Hepatocyte (in vitro differentiated cells): ENCODE data around the gene DTNBP1. TPM values are rescaled to one million over a fixed set of nuclear protein-coding genes. Genes with fewer than 3 reads are reported as not detected.

ENCODE experiments used
- DNase-seq: peaks from one replicate; pipeline ENCODE4 v3.0.0-alpha.2; 2016; ENCODE audit warnings: low spot score
- H2AFZ ChIP-seq: fragments of 200-600 bp; sonication (generic); 2 replicates; pipeline ENCODE4 v1.6.0; 2016; ENCODE audit warnings: antibody characterized with exemption, mild to moderate bottlenecking
- H3K27ac ChIP-seq: fragments of 200-600 bp; sonication (generic); 2 replicates; pipeline ENCODE4 v1.5.1; 2016; ENCODE audit warnings: mild to moderate bottlenecking
- H3K27me3 ChIP-seq: fragments of 200-600 bp; sonication (generic); 2 replicates; pipeline ENCODE4 v1.6.1; 2016
- H3K36me3 ChIP-seq: fragments of 200-600 bp; sonication (generic); replicated peaks from 2 replicates; pipeline ENCODE4 v1.5.1; 2016; ENCODE audit warnings: low read depth; ENCODE audit not compliant: insufficient read depth
- H3K4me1 ChIP-seq: fragments of 200-600 bp; sonication (generic); 2 replicates; pipeline ENCODE4 v1.5.1; 2016; ENCODE audit warnings: mild to moderate bottlenecking, moderate library complexity; ENCODE audit not compliant: insufficient read depth
- H3K4me2 ChIP-seq: fragments of 200-600 bp; sonication (generic); 2 replicates; pipeline ENCODE4 v1.6.0; 2016
- H3K4me3 ChIP-seq: fragments of 200-600 bp; sonication (generic); 2 replicates; pipeline ENCODE4 v1.5.1; 2016; ENCODE audit warnings: mild to moderate bottlenecking
- H3K79me2 ChIP-seq: fragments of 200-600 bp; sonication (generic); 2 replicates; pipeline ENCODE4 v1.6.0; 2017; ENCODE audit warnings: mild to moderate bottlenecking
- H3K9me2 ChIP-seq: fragments of 200-600 bp; sonication (generic); replicated peaks from 2 replicates; pipeline ENCODE4 v1.6.0; 2017; ENCODE audit warnings: mild to moderate bottlenecking; ENCODE audit not compliant: insufficient read depth
- H3K9me3 ChIP-seq: fragments of 200-600 bp; sonication (generic); 2 replicates; pipeline ENCODE4 v1.5.1; 2016; ENCODE audit warnings: low read depth, mild to moderate bottlenecking
- H4K20me1 ChIP-seq: fragments of 200-600 bp; sonication (generic); 2 replicates; pipeline ENCODE4 v1.6.0; 2016; ENCODE audit warnings: mild to moderate bottlenecking; ENCODE audit not compliant: insufficient read depth, poor library complexity, severe bottlenecking
- EZH2 ChIP-seq: fragments of 200-600 bp; sonication (generic); IDR thresholded peaks from 2 replicates; pipeline ENCODE4 v1.6.1; 2016; ENCODE audit warnings: antibody characterized with exemption, mild to moderate bottlenecking, borderline replicate concordance
- EZH2phosphoT487 ChIP-seq: fragments of 200-600 bp; sonication (generic); IDR thresholded peaks from one replicate; pipeline ENCODE4 v1.6.1; 2018; ENCODE audit warnings: antibody characterized with exemption, mild to moderate bottlenecking, low read depth, moderate library complexity; ENCODE audit not compliant: unreplicated experiment, severe bottlenecking
- WGBS: methylation state at CpG from one replicate; pipeline ENCODE4 v1.1.6; 2016; ENCODE audit warnings: low lambda C conversion rate; ENCODE audit errors: missing lambda C conversion rate; 5-methylcytosine and 5-hydroxymethylcytosine counted together
- polyA plus RNA-seq: library from polyadenylated mRNA; unstranded; fragments of >200 nt; fragmentation: Nextera tagmentation; extraction: Ambion mirVana; gene quantifications from 2 replicates; pipeline ENCODE4 v1.2.1, GENCODE V29; 2016
- total RNA-seq: library from RNA; depleted of rRNA; stranded (reverse); fragments of >200 nt; gene quantifications from 2 replicates; pipeline ENCODE4 v1.2.3, GENCODE V29; 2014
- TF ChIP-seq, protein P1 (sequence below): fragments of 200-600 bp; sonication (generic); IDR thresholded peaks from 2 replicates; pipeline ENCODE4 v1.5.1; 2016; ENCODE audit warnings: antibody characterized with exemption, mild to moderate bottlenecking; ENCODE audit not compliant: poor library complexity

The DTNBP1 gene
- total and polyA plus RNA-seq, 2 experiments from 2014 or later = 3.4 to 25.6 TPM

- H3K9me2 ChIP-seq = no peaks in the 10 kb centered on the region
- H4K20me1 ChIP-seq = no peaks in the 10 kb centered on the region
- no peak overlapping the region for H3K27ac ChIP-seq
- H3K9me3 ChIP-seq = no peaks in the 10 kb centered on the region
- no peak overlapping the region for H3K4me3 ChIP-seq
- no peaks in the 10 kb centered on the region for H3K36me3 ChIP-seq
- TF ChIP-seq EZH2 (no peak), EZH2phosphoT487 (no peak)
- H3K79me2 ChIP-seq = peaks cover 4% of the 10 kb centered on the region
- WGBS = 81% methylated on average over 3 of the region's 3 CpGs
- peaks cover 12% of the 10 kb centered on the region for H3K4me1 ChIP-seq
- no peak overlapping the region for H2AFZ ChIP-seq
- no peaks in the 10 kb centered on the region for H3K27me3 ChIP-seq
- H3K4me2 ChIP-seq = no peak overlapping the region
- DNase-seq = no peak
These were observed 84.0 kb downstream of the DTNBP1 start for GRCh38 chr6:15578716-15579391.

- 39% methylated on average over 7 of the region's 7 CpGs for WGBS
- Histone ChIP-seq H2AFZ (no peak overlapping the region), H3K4me3 (no peak overlapping the region), H3K36me3 (no peaks in the 10 kb centered on the region), H3K27ac (peak overlapping the region; percentile 29), H3K4me2 (peak overlapping the region; percentile 57), H4K20me1 (no peaks in the 10 kb centered on the region), H3K9me2 (no peaks in the 10 kb centered on the region), H3K27me3 (no peaks in the 10 kb centered on the region), H3K79me2 (peaks cover 4% of the 10 kb centered on the region), H3K9me3 (no peaks in the 10 kb centered on the region), H3K4me1 (peaks cover 12% of the 10 kb centered on the region)
- TF ChIP-seq EZH2 (no peak), EZH2phosphoT487 (no peak)
- TF ChIP-seq, protein P1, sequence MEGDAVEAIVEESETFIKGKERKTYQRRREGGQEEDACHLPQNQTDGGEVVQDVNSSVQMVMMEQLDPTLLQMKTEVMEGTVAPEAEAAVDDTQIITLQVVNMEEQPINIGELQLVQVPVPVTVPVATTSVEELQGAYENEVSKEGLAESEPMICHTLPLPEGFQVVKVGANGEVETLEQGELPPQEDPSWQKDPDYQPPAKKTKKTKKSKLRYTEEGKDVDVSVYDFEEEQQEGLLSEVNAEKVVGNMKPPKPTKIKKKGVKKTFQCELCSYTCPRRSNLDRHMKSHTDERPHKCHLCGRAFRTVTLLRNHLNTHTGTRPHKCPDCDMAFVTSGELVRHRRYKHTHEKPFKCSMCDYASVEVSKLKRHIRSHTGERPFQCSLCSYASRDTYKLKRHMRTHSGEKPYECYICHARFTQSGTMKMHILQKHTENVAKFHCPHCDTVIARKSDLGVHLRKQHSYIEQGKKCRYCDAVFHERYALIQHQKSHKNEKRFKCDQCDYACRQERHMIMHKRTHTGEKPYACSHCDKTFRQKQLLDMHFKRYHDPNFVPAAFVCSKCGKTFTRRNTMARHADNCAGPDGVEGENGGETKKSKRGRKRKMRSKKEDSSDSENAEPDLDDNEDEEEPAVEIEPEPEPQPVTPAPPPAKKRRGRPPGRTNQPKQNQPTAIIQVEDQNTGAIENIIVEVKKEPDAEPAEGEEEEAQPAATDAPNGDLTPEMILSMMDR = no peak
- no peak for DNase-seq
These were observed 85.2 kb downstream of the DTNBP1 start for GRCh38 chr6:15577550-15578171.

GRCh38 chr6:15577106-15577505 lies 85.7 kb downstream of the DTNBP1 start:
- Histone ChIP-seq H3K9me2 (no peaks in the 10 kb centered on the region), H3K27me3 (no peaks in the 10 kb centered on the region), H3K4me2 (no peak overlapping the region), H3K4me3 (no peak overlapping the region), H2AFZ (no peak overlapping the region), H3K79me2 (peaks cover 4% of the 10 kb centered on the region), H3K9me3 (no peaks in the 10 kb centered on the region), H3K4me1 (peaks cover 12% of the 10 kb centered on the region), H4K20me1 (no peaks in the 10 kb centered on the region), H3K36me3 (no peaks in the 10 kb centered on the region), H3K27ac (peak overlapping the region; percentile 29)
- DNase-seq = no peak
- 98% methylated on average over 8 of the region's 8 CpGs for WGBS
- TF ChIP-seq EZH2phosphoT487 (no peak), EZH2 (no peak)
- TF ChIP-seq, protein P1 = no peak

GRCh38 chr6:15575357-15576033 lies 87.3 kb downstream of the DTNBP1 start:
- no peak overlapping the region for H3K4me3 ChIP-seq
- no peak for DNase-seq
- H3K9me3 ChIP-seq = no peaks in the 10 kb centered on the region
- no peaks in the 10 kb centered on the region for H4K20me1 ChIP-seq
- WGBS = 81% methylated on average over 5 of the region's 5 CpGs
- peak overlapping the region; percentile 18 for H3K27ac ChIP-seq
- peaks cover 12% of the 10 kb centered on the region for H3K4me1 ChIP-seq
- H2AFZ ChIP-seq = no peak overlapping the region
- H3K36me3 ChIP-seq = no peaks in the 10 kb centered on the region
- H3K4me2 ChIP-seq = no peak overlapping the region
- peaks cover 4% of the 10 kb centered on the region for H3K79me2 ChIP-seq
- no peaks in the 10 kb centered on the region for H3K9me2 ChIP-seq
- TF ChIP-seq EZH2phosphoT487 (no peak), EZH2 (no peak)
- TF ChIP-seq, protein P1 = no peak
- no peaks in the 10 kb centered on the region for H3K27me3 ChIP-seq
